PC-3 (cell line): Measurements from ENCODE around the gene HASPIN.

Experiments
- EZH2 ChIP-seq: fragments of 300-600 bp; sonication (generic); IDR thresholded peaks from one replicate; pipeline ENCODE4 v1.6.1; 2017; ENCODE audit warnings: antibody characterized with exemption, mild to moderate bottlenecking, low read length; ENCODE audit not compliant: unreplicated experiment
- TF ChIP-seq, protein P1 (sequence below): fragments of 300-600 bp; sonication (generic); conservative IDR thresholded peaks from 2 replicates; pipeline ENCODE4 v1.5.1; 2017; ENCODE audit warnings: antibody characterized with exemption, low read depth, mild to moderate bottlenecking, low read length

DNA sequence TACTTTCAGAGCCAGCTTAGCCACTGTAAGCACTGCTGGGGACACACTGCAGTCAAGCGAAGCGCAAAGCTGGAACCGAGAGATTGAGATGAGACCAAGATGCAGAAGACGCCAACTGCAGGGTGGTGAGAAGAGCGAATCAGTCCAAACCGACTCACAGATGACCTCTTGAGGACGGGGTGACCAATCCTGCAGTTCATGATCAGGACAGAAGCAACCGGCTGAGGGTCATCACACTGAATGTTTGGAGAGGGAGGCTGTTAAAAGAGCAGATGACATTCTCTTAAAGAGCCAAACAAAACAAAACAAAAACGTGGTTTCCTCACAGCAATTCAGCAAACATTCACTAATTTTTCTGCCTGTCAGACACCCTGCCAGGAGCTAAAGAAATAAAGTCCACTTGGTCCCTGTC, 8.5 kb downstream of the HASPIN start:
- TF ChIP-seq, protein P1, sequence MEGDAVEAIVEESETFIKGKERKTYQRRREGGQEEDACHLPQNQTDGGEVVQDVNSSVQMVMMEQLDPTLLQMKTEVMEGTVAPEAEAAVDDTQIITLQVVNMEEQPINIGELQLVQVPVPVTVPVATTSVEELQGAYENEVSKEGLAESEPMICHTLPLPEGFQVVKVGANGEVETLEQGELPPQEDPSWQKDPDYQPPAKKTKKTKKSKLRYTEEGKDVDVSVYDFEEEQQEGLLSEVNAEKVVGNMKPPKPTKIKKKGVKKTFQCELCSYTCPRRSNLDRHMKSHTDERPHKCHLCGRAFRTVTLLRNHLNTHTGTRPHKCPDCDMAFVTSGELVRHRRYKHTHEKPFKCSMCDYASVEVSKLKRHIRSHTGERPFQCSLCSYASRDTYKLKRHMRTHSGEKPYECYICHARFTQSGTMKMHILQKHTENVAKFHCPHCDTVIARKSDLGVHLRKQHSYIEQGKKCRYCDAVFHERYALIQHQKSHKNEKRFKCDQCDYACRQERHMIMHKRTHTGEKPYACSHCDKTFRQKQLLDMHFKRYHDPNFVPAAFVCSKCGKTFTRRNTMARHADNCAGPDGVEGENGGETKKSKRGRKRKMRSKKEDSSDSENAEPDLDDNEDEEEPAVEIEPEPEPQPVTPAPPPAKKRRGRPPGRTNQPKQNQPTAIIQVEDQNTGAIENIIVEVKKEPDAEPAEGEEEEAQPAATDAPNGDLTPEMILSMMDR, result no peak
- TF ChIP-seq EZH2, result no peak
